Myocyte (in vitro differentiated cells): ENCODE measurements around the gene TMPRSS7. TPM values are rescaled to one million over a fixed set of nuclear protein-coding genes. Genes with fewer than 3 reads are reported as not detected.
"Not testable (repeated sequence)": the region's sequence is repeated elsewhere in the genome, so short reads cannot be mapped to it uniquely, and the experiment has no call there.

Experiments used
- DNase-seq: peaks from one replicate; pipeline ENCODE4 v3.0.0-alpha.2; 2012; ENCODE audit warnings: low read depth
- total RNA-seq: library from RNA; depleted of rRNA; stranded (reverse); fragments of >200 nt; gene quantifications from 2 replicates; pipeline ENCODE4 v1.2.3, GENCODE V29; 2014

The TMPRSS7 gene
- total RNA-seq, 1 donor from 2014 or later = not detected

GRCh38 chr3:112012205-112012992 is 22.1 kb upstream of the TMPRSS7 start:
- no peak for DNase-seq

- DNase-seq = peak; percentile 83
Measured at GRCh38 chr3:112013058-112013783, 21.3 kb upstream of the TMPRSS7 start.

- no peak for DNase-seq
Measured at GRCh38 chr3:112013784-112014143, 20.8 kb upstream of the TMPRSS7 start.

DNA sequence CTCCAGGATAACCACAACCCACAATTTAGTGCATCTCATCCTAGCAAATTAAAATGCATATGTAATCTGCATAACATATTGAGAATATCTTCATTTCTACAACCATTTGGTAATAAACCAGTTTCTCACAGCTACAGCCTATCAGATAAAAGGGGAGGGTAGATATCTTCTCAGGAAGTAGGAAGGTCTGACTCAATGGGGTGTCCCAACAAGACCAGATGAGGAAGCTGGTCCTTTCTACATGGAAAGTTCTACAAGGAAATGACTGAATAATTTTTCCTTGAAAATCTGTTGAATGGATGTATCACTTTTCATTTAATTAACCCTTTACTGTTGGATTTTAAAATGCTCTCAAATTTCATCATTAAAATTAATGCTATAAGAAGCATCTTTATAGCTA is 17.4 kb upstream of the TMPRSS7 start:
- DNase-seq = no peak

DNA sequence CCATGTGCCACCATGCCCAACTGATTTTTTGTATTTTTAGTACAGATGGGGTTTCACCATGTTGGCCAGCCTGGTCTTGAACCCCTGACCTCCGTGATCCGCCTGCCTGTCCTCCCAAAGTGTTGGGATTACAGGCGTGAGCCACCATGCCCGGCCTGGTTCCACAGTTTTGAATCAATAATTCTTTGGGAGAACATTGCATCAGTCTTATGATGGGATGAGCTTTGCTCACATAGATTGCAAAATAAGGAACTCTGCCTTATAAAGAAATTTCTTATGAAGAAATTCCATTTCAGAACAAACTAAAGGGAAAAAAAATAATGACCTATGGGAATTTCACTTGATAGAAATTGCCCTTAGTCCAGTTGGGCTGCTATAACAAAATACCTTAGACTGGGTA is 15.8 kb upstream of the TMPRSS7 start:
- no peak for DNase-seq

GRCh38 chr3:112019716-112020115 is 14.8 kb upstream of the TMPRSS7 start:
- DNase-seq = no peak

- no peak for DNase-seq
Measured at GRCh38 chr3:112020674-112021085, 13.9 kb upstream of the TMPRSS7 start.

- DNase-seq = no peak
Measured at GRCh38 chr3:112027142-112027541, 7.4 kb upstream of the TMPRSS7 start.

DNA sequence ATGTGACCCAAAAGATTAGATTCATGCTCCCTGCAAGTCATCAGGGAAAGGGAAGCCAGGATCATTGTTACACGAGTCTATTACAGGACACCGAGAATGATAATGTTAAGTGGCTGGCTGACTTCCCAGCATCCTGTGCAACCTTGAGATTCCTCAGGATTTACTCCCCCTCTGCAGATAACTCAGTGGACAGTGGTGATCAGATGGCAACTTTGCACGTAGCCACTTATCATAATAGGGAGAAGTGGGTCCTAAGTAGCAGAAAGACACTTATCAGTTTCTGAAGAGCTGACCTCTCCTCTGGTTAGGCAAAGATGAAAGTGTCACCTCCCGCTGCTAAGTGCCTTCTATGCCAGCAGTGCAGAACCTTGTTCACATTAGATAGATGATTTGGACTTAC is 6.7 kb upstream of the TMPRSS7 start:
- DNase-seq = no peak

DNA sequence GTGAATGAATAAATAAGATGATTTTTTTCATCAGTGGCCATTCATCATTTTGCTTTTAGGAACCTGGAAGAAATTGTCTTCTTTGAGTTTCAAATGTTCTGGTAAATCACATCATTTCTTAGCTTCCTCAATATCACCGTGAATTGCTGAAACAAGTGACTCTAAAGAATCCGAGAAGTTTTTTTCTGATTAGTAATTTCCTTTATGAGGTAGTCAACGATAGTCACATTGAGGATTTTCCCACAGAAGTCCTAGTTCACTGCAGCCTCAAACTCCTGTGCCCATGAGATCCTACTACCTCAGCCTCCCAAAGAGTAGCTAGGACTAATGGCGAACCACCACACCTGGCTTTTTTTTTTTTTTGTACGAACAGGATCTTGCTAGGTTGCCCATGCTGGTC is 3.6 kb upstream of the TMPRSS7 start:
- DNase-seq = no peak

DNA sequence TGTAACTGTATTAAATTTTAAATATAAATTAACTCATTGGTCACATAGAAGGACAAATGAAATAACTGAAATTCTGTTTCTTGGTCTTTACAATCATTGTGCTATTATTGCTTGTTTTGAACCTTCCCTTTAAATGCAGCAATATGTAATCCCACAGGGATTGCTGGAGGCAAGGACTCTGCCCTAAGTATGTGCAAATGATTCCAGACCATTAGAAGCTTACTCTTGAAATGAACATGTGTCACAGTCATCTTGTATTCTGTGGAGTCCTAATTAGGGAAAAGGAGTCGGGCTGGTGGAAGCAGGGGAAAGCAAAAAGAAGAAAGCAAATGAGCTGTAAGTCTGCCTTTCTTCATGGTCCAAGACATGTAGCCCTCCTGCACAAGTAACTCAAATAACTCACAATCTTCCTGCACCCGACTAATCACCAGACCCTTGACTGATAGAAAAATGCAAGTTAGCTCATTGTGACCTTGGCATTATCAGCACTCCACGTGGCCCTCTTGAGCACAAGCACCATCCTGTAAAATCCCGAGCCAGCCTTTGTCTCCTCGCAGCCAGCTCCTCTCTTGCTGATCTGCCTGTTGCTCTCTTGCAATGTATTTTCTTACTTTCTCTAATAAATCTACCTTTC is 2.3 kb upstream of the TMPRSS7 start:
- no peak for DNase-seq

- no peak for DNase-seq
Measured at GRCh38 chr3:112035241-112035640, 705 bp downstream of the TMPRSS7 start.

DNA sequence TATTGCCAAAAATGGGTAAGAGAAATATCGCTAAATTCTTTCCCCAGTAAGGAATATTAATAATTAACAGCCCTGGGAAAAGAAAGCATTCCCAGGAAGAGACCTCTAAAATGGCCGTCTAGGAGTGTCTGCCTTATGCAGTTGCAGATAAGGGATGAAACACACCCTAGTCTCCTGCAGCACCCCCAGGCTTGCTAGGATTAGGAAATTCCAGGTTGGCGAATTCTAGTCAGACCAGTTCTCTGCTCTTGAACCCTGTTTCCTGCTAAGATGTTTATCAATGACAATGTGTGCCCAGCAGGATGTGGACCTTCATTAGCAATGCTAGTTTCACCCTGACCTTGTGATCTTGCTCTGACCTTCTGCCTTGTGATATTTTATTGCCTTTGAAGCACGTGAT is 2.7 kb downstream of the TMPRSS7 start:
- not testable (repeated sequence) for DNase-seq

GRCh38 chr3:112038863-112039262 is 4.3 kb downstream of the TMPRSS7 start:
- DNase-seq = peak; percentile 24

GRCh38 chr3:112041321-112041720 is 6.8 kb downstream of the TMPRSS7 start:
- DNase-seq = no peak

GRCh38 chr3:112042842-112043280 is 8.3 kb downstream of the TMPRSS7 start:
- DNase-seq = no peak

DNA sequence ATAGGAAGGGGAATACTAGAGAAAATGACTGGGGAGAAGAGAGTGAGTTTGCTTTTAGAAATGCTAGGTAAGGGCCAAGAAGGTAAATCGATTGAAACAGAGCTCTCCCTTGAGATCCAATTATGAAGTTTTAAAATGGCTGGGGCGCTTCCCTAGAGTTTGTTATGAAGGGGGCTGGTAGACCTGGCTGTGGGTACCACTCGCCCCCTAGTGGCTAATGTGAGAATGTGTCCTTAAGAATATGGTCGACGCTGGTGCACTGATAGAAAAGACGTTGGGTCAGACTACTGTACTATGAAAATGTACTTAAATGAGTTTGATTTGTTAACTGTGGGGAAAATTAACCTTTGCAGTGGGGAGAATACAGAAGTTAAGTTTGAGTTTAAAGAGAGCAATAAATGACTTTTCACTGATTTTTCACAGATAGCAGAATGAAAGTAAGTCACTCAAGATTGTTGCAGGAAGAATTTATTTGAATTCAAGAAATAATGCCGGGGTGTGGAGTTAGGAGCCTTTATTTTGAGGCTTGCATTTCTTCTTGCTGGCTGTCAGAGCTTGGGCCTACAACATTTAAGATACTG is 9.2 kb downstream of the TMPRSS7 start:
- DNase-seq = peak; percentile 78

GRCh38 chr3:112046599-112046998 is 12.1 kb downstream of the TMPRSS7 start:
- DNase-seq = no peak

- no peak for DNase-seq
Measured at GRCh38 chr3:112047264-112047663, 12.7 kb downstream of the TMPRSS7 start.

GRCh38 chr3:112048911-112049310 is 14.4 kb downstream of the TMPRSS7 start:
- DNase-seq = no peak

- DNase-seq = no peak
Measured at GRCh38 chr3:112053229-112053628, 18.7 kb downstream of the TMPRSS7 start.

DNA sequence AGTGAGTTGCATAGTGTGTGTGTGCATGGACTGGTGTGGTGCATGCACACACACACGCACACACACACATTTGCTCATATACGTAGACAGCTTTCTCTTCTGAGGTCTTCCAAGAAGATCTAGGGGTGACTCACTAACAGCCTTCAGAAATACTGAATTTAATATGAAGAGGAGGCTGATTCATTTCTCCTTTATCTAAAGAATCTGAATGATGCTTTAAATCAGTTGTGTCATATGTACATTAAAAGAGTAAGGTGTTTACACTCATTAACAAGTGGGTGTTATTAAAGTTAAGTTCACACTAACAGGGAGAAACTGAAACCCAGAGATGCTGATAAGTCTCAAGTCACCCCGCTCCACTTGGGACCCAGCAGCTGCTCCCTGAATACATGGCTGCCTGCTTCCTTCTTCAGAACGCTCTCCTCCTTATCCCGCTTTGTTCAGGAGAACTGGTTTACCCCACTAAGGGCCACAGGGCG is 22.0 kb downstream of the TMPRSS7 start:
- DNase-seq = no peak
